ENCODE data around the gene FZD4. TPM values are rescaled to one million over a fixed set of nuclear protein-coding genes. Genes with fewer than 3 reads are reported as not detected.
"Not testable (repeated sequence)": the region's sequence is repeated elsewhere in the genome, so short reads cannot be mapped to it uniquely, and the experiment has no call there.

The FZD4 gene
- total and polyA plus RNA-seq, 9 donors = 14.0 to 53.5 (median 23.3) TPM

DNA sequence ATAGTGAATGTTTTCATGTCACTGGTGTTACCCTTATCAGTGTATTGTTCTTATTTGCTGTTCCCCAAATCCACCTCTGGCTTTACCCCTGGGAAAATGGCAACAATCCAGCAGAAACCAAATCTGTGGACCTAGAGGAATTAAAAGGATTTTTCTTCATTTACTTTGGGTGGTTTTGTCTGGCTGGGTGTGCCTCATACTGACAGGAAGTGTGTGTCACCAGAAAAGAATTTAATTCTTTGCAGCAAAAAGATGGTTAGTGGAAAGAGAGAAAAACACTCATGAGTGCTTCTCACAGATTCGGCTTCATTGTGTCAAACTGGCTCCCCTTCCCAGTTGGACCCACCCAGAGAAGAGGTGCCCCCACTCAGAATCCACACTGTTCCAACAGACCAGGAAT is 38.9 kb downstream of the FZD4 start:
- 0 to 8% (median 7%) methylated on average over 1 of the region's 1 CpG for WGBS, 3 donors

DNA sequence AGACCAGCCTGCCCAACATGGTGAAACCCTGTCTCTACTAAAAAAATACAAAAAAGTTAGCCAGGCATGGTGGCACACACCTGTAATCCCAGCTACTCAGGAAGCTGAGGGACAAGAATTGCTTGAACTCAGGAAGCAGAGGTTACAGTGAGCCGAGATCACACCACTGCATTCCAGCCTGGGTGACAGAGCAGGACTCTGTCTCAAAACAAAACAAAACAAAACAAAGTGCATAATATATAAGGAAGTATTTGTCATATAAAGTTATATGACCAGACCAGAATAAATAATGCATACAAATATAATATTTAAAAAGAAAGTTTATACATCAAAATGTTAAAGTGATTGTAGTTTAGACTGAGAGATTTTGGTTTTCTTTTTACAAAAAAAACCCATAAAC is 39.3 kb downstream of the FZD4 start:
- H3K9me3 ChIP-seq; H3K4me1 ChIP-seq (ENCODE audit: insufficient read depth); H3K27me3 ChIP-seq; H3K27ac ChIP-seq; DNase-seq; H3K36me3 ChIP-seq; H3K4me3 ChIP-seq: not testable (repeated sequence)
- 28 to 83% (median 44%) methylated on average over 1 of the region's 1 CpG for WGBS, 3 donors
- intact Hi-C loops (cut with DNase I) = loop anchor here in 1 of 4 donors (5.0 kb wide), 1 partner anchor 49 kb away; no protein-coding TSS in a partner anchor

More for the DNA sequence above, 38.9 kb downstream of the FZD4 start:
- DNase-seq = peak in 1 of 5 donors; percentile 38
- H3K4me3 ChIP-seq = no peak overlapping the region
- intact Hi-C loops (cut with DNase I) = loop anchor here in 1 of 4 donors (5.0 kb wide), 1 partner anchor 49 kb away; no protein-coding TSS in a partner anchor
- no peaks in the 10 kb centered on the region for H3K27me3 ChIP-seq
- H3K36me3 ChIP-seq = no peaks in the 10 kb centered on the region
- peaks cover 6% of the 10 kb centered on the region for H3K4me1 ChIP-seq (ENCODE audit: insufficient read depth)
- TF ChIP-seq POLR2A (IDR thresholded peaks at IDR 0.05) (no peak), EP300 (IDR thresholded peaks at IDR 0.05) (no peak)
- TF ChIP-seq, protein P1, sequence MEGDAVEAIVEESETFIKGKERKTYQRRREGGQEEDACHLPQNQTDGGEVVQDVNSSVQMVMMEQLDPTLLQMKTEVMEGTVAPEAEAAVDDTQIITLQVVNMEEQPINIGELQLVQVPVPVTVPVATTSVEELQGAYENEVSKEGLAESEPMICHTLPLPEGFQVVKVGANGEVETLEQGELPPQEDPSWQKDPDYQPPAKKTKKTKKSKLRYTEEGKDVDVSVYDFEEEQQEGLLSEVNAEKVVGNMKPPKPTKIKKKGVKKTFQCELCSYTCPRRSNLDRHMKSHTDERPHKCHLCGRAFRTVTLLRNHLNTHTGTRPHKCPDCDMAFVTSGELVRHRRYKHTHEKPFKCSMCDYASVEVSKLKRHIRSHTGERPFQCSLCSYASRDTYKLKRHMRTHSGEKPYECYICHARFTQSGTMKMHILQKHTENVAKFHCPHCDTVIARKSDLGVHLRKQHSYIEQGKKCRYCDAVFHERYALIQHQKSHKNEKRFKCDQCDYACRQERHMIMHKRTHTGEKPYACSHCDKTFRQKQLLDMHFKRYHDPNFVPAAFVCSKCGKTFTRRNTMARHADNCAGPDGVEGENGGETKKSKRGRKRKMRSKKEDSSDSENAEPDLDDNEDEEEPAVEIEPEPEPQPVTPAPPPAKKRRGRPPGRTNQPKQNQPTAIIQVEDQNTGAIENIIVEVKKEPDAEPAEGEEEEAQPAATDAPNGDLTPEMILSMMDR (IDR thresholded peaks at IDR 0.05) = no peak
- H3K27ac ChIP-seq = peak overlapping the region in 1 of 2 donors; percentile 30
- H3K9me3 ChIP-seq = no peaks in the 10 kb centered on the region

DNA sequence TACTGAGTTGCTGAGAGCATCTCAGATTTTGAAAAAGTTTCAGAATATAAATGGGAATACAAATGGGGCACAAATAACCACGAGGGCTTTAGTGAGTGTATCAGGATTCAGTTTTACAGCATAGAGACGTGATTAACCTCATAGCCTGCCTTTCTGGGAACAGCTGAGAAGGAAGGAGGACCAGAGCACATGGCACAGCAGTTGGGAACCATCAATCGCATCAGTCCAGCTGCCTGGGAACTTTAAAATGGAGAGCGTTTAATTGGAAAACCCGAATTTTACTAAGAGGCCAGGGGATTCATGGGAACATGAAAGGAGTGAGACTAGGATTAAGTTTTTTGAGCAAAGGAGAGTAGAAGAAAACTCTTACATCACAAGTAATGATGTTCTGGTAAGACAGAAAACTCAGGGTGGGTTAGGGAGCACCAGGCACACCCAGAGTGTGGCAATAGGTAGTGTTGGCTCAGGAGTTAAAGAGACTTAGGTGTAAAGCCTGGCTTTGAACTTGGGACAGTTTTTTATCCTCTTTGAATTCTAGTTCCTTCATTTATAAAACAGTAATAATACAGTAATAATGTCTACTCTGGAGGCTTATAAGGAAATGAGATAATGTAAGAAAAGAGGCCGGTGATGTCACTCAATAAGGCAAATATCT is 40.2 kb downstream of the FZD4 start:
- H3K27ac ChIP-seq = no peak overlapping the region
- no peak for TF ChIP-seq POLR2A (IDR thresholded peaks at IDR 0.05)
- TF ChIP-seq, protein P1 (IDR thresholded peaks at IDR 0.05) = no peak
- no peak for TF ChIP-seq EP300 (IDR thresholded peaks at IDR 0.05)
- no peak for DNase-seq
- no peaks in the 10 kb centered on the region for H3K27me3 ChIP-seq
- H3K36me3 ChIP-seq = no peaks in the 10 kb centered on the region
- 70 to 79% (median 71%) methylated on average over 6 of the region's 6 CpGs for WGBS, 3 donors
- H3K4me3 ChIP-seq = no peak overlapping the region
- intact Hi-C loops (cut with DNase I) = loop anchor here in 1 of 4 donors (5.0 kb wide), 1 partner anchor 48 kb away; no protein-coding TSS in a partner anchor
- H3K9me3 ChIP-seq = no peaks in the 10 kb centered on the region
- peaks cover 6% of the 10 kb centered on the region for H3K4me1 ChIP-seq (ENCODE audit: insufficient read depth)

DNA sequence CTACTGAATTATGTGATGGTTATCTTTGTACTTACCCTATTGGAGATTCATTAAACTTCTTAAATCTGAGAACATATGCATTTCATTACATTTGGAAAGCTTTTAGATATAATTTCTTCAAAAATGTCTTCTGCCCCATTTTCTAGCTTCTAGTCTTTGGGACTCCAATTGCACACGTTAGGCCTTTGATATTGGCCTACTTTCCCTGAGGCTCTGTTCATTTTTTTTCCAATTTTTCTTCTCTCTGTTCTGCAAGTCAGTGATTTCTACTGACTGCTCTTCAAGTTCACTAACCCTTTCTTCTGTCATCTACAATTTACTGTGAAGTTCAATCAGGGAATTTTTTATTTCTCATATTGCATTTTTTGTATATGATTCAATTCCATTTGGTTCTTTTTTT is 43.0 kb downstream of the FZD4 start:
- 44 to 58% (median 49%) methylated on average over 1 of the region's 1 CpG for WGBS, 3 donors
- DNase-seq = no peak
- Histone ChIP-seq H3K4me3 (no peak overlapping the region), H3K4me1 (ENCODE audit: insufficient read depth) (peaks cover 6% of the 10 kb centered on the region), H3K36me3 (no peaks in the 10 kb centered on the region), H3K27me3 (no peaks in the 10 kb centered on the region), H3K9me3 (no peaks in the 10 kb centered on the region), H3K27ac (no peak overlapping the region)
- intact Hi-C loops (cut with DNase I) = no loop called here
- TF ChIP-seq, protein P1 (IDR thresholded peaks at IDR 0.05) = no peak
- TF ChIP-seq POLR2A (IDR thresholded peaks at IDR 0.05) (no peak), EP300 (IDR thresholded peaks at IDR 0.05) (no peak)

DNA sequence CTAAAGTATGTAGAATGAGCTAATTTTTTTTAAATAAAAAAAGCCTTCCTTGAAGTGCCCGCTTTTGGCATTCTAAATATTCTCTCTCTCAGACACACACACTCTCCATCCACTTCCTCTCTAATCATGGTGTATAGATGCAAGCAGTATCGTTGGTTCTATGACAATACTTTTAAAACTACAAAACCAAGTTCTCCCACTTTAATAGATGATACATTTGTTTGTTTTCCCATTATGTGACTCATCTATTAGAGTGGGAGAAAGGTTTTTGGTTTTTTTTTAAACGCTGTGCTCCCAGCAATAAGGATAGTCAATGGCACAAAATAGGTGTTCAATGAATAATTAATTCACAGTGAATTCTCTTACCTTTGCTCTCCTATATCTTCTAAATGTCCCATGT is 44.6 kb downstream of the FZD4 start:
- Histone ChIP-seq H3K9me3 (no peaks in the 10 kb centered on the region), H3K4me1 (ENCODE audit: insufficient read depth) (no peaks in the 10 kb centered on the region), H3K27me3 (no peaks in the 10 kb centered on the region), H3K27ac (no peak overlapping the region), H3K36me3 (no peaks in the 10 kb centered on the region), H3K4me3 (no peak overlapping the region)
- intact Hi-C loops (cut with DNase I) = no loop called here
- TF ChIP-seq EP300 (IDR thresholded peaks at IDR 0.05) (no peak), POLR2A (IDR thresholded peaks at IDR 0.05) (no peak)
- no peak for DNase-seq
- WGBS, 3 donors = 73 to 83% (median 77%) methylated on average over 3 of the region's 3 CpGs

All from ovary (tissue), 9 donors.